HCT116 (cell line): Measurements from ENCODE around the gene IGSF9B.

Experiments used
- EZH2 ChIP-seq: fragments of 200-600 bp; sonication (generic); IDR thresholded peaks from 2 replicates; pipeline ENCODE4 v1.6.1; 2017; ENCODE audit warnings: antibody characterized with exemption, mixed run types
- TCF7L2 ChIP-seq: IDR thresholded peaks from 2 replicates; pipeline ENCODE4 v1.7.0; 2011; ENCODE audit warnings: borderline replicate concordance, inconsistent platforms; ENCODE audit not compliant: insufficient read depth, insufficient read length; ENCODE audit errors: extremely low read depth
- TF ChIP-seq, protein P1 (sequence below), 3 experiments: fragments of 200-600 bp in 1 of 3; sonication (generic) in 1 of 3; IDR thresholded peaks in 2 of 3; conservative IDR thresholded peaks in 1 of 3; 2 replicates each; pipeline ENCODE4 v1.5.1; 2012 to 2017; ENCODE audit warnings: low read depth in 2 of 3, low read length in 2 of 3, antibody characterized with exemption in 1 of 3, borderline replicate concordance in 1 of 3, control low read depth in 1 of 3, mild to moderate bottlenecking in 1 of 3, mixed read lengths in 1 of 3, mixed run types in 1 of 3, moderate library complexity in 1 of 3; ENCODE audit not compliant: insufficient read depth in 1 of 3

DNA sequence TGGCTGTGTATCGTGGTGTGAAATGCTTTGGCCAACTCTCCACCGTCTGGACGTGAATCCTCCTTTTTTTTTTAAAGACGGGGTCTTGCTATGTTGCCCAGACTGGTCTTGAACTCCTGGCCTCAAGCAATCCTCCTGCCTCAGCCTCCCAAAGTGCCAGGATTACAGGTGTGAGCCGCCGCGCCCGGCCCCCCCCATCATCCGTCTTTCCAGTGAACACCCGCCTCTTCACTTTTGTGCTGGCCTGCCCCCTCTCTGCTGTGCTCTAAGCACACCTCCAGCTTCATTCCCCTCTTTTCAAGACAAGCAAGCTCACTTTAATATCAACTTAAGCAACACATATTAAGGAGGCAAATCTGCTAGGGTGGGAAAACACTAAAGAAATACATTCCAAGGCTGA lies 35.3 kb downstream of the IGSF9B start:
- TF ChIP-seq, protein P1, sequence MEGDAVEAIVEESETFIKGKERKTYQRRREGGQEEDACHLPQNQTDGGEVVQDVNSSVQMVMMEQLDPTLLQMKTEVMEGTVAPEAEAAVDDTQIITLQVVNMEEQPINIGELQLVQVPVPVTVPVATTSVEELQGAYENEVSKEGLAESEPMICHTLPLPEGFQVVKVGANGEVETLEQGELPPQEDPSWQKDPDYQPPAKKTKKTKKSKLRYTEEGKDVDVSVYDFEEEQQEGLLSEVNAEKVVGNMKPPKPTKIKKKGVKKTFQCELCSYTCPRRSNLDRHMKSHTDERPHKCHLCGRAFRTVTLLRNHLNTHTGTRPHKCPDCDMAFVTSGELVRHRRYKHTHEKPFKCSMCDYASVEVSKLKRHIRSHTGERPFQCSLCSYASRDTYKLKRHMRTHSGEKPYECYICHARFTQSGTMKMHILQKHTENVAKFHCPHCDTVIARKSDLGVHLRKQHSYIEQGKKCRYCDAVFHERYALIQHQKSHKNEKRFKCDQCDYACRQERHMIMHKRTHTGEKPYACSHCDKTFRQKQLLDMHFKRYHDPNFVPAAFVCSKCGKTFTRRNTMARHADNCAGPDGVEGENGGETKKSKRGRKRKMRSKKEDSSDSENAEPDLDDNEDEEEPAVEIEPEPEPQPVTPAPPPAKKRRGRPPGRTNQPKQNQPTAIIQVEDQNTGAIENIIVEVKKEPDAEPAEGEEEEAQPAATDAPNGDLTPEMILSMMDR (IDR thresholded peaks at IDR 0.05 in 2 of 3, conservative IDR thresholded peaks at IDR 0.05 in 1 of 3; ENCODE audit: borderline replicate concordance in 1 of 3, insufficient read depth in 1 of 3, low read depth in 2 of 3, low read length in 2 of 3): no peak
- TF ChIP-seq TCF7L2 (no peak), EZH2 (no peak)
